ENCODE measurements around the gene UAP1L1.

GRCh38 chr9:137065336-137065967 is 11.9 kb upstream of the UAP1L1 start:
- TF ChIP-seq CTCF (IDR thresholded peaks at IDR 0.05) (no peak), POLR2A (IDR thresholded peaks at IDR 0.05) (no peak)

Measured in breast epithelium (tissue), 3 donors.